Osteocyte (in vitro differentiated cells): ENCODE data around the gene CCL24. TPM values are rescaled to one million over a fixed set of nuclear protein-coding genes. Genes with fewer than 3 reads are reported as not detected.
"Not testable (repeated sequence)": the region's sequence is repeated elsewhere in the genome, so short reads cannot be mapped to it uniquely, and the experiment has no call there.

Source experiments
- DNase-seq: peaks from one replicate; pipeline ENCODE4 v3.0.0; 2021; ENCODE audit warnings: mixed read lengths; ENCODE audit not compliant: unreplicated experiment; ENCODE audit errors: extremely low spot score
- H3K27ac Mint-ChIP-seq: one replicate; pipeline ENCODE4 v1.8.0; 2021; ENCODE audit warnings: mild to moderate bottlenecking, mixed read lengths; ENCODE audit not compliant: unreplicated experiment
- H3K27me3 Mint-ChIP-seq: one replicate; pipeline ENCODE4 v1.8.0; 2021; ENCODE audit warnings: mixed read lengths; ENCODE audit not compliant: unreplicated experiment
- H3K36me3 Mint-ChIP-seq: one replicate; pipeline ENCODE4 v1.8.0; 2021; ENCODE audit warnings: mixed read lengths; ENCODE audit not compliant: unreplicated experiment
- H3K4me1 Mint-ChIP-seq: one replicate; pipeline ENCODE4 v1.8.0; 2021; ENCODE audit warnings: mixed read lengths; ENCODE audit not compliant: unreplicated experiment
- H3K4me3 Mint-ChIP-seq: one replicate; pipeline ENCODE4 v1.8.0; 2021; ENCODE audit warnings: mild to moderate bottlenecking, moderate library complexity, mixed read lengths; ENCODE audit not compliant: unreplicated experiment
- H3K9me3 Mint-ChIP-seq: one replicate; pipeline ENCODE4 v1.8.0; 2021; ENCODE audit warnings: mixed read lengths; ENCODE audit not compliant: unreplicated experiment
- CTCF ChIP-seq: fragments of 200-600 bp; sonication (generic); IDR thresholded peaks from 2 replicates; pipeline ENCODE4 v1.5.0; 2021; ENCODE audit warnings: antibody characterized with exemption, mild to moderate bottlenecking, moderate library complexity
- total RNA-seq: library from RNA; stranded (reverse); gene quantifications from 2 replicates; pipeline ENCODE4 v1.2.1, GENCODE V29; 2021

Gene CCL24
- total RNA-seq, 1 donor from 2014 or later, result not detected

DNA sequence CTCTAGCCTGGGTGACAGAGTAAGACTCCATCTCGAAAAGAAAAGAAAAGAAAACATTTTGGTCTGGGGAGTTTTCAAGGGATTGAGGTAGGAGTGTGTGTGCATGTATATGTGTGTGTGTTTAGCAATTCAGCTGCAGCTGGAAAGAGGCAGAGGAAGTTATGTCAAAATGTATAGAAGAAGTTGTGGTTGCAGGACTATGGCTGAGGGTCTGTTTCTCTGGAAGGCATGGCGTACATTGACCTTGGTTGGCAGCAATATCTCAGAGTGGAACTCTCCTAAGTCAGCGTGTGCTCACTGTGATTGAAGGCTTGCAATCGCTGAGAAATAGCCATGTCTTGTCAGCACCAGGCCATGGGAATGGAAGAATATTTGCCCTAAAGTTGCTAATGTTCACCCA, 36.6 kb upstream of the CCL24 start:
- Mint-ChIP-seq H3K9me3 (no peaks in the 10 kb centered on the region), H3K4me3 (no peak overlapping the region), H3K36me3 (no peaks in the 10 kb centered on the region), H3K4me1 (no peaks in the 10 kb centered on the region), H3K27ac (no peak overlapping the region), H3K27me3 (peaks cover 16% of the 10 kb centered on the region)
- TF ChIP-seq CTCF, result no peak
- DNase-seq, result no peak

DNA sequence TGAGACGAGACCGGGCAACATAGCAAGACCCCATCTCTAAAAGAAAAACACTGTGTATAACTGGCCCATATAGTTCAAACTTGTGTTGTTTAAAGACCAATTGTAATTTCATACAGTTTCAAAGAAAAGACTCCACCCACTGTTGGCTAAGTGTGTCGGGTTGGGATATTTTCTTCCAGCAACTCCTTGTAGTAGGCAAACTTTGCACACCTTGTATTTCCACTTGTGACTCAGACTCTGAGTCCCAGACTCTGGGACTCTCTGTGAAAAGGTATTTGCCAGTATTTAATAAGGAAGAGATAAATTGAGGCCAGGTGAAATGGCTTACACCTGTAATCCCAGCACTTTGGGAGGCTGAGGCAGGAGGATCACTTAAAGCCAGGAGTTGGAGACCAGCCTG, 36.0 kb upstream of the CCL24 start:
- no peaks in the 10 kb centered on the region for H3K4me1 Mint-ChIP-seq
- no peak for TF ChIP-seq CTCF

DNA sequence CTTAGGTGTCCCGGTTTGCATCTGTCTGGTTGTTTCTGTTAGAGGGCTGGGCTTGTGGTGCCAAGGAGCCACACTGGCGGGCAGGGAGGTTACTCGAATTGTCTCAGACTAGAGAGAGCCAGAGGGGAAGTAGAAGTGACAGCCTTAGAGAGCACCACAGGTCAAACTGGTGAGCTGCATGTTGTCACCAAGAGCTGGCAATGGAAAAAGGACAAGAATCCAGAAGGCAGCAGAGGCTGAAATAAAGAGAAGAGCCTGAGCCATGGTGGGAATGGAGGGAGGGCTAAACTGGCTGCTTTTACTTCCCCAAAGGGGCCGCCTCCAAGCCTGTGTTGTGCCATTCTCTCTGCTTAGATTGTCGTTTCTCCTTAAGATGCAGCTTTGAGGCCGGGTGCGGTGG, 34.1 kb upstream of the CCL24 start:
- Mint-ChIP-seq H3K36me3 (no peaks in the 10 kb centered on the region), H3K4me1 (peaks cover 7% of the 10 kb centered on the region), H3K27ac (no peak overlapping the region), H3K4me3 (no peak overlapping the region), H3K9me3 (no peaks in the 10 kb centered on the region), H3K27me3 (peaks cover 12% of the 10 kb centered on the region)
- no peak for TF ChIP-seq CTCF
- DNase-seq, result no peak

More for the DNA sequence above, 36.0 kb upstream of the CCL24 start:
- Mint-ChIP-seq H3K27me3 (peaks cover 16% of the 10 kb centered on the region), H3K4me3 (no peak overlapping the region), H3K9me3 (no peaks in the 10 kb centered on the region), H3K36me3 (no peaks in the 10 kb centered on the region), H3K27ac (no peak overlapping the region)
- no peak for DNase-seq

DNA sequence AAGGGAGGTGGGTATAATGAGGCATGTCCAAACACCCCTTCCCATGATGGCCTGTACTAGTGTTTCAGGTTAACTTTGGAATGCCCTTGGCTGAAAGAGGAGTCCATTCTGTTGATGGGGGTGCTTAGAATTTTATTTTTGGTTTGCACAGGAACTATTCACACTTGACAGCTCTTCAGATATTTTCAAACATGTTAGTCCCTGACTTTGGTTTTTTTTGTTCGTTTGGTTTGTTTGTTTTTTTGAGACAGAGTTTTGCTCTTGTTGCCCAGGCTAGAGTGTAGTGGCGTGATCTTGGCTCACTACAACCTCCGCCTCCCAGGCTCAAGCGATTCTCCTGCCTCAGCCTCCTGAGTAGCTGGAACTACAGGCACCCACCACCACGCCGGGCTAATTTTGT, 31.5 kb upstream of the CCL24 start:
- not testable (repeated sequence) for H3K36me3 Mint-ChIP-seq, DNase-seq, H3K9me3 Mint-ChIP-seq, H3K27ac Mint-ChIP-seq, H3K4me3 Mint-ChIP-seq, H3K27me3 Mint-ChIP-seq
- H3K4me1 Mint-ChIP-seq, result peaks cover 11% of the 10 kb centered on the region

GRCh38 chr7:75844158-75844557, 30.6 kb upstream of the CCL24 start:
- H3K27me3 Mint-ChIP-seq, result peaks cover 4% of the 10 kb centered on the region
- peaks cover 11% of the 10 kb centered on the region for H3K4me1 Mint-ChIP-seq
- DNase-seq, result no peak
- H3K36me3 Mint-ChIP-seq, result no peaks in the 10 kb centered on the region
- no peaks in the 10 kb centered on the region for H3K9me3 Mint-ChIP-seq
- H3K4me3 Mint-ChIP-seq, result no peak overlapping the region
- no peak overlapping the region for H3K27ac Mint-ChIP-seq
- no peak for TF ChIP-seq CTCF

GRCh38 chr7:75843613-75844116, 30.1 kb upstream of the CCL24 start:
- DNase-seq, result no peak
- H3K9me3 Mint-ChIP-seq, result no peaks in the 10 kb centered on the region
- no peak for TF ChIP-seq CTCF
- peaks cover 4% of the 10 kb centered on the region for H3K27me3 Mint-ChIP-seq
- no peak overlapping the region for H3K27ac Mint-ChIP-seq
- peaks cover 11% of the 10 kb centered on the region for H3K4me1 Mint-ChIP-seq
- no peaks in the 10 kb centered on the region for H3K36me3 Mint-ChIP-seq
- no peak overlapping the region for H3K4me3 Mint-ChIP-seq
